Epithelial cell of prostate (primary cell): ENCODE results near the gene KCNQ1OT1.

Experiments
- DNase-seq: peaks from one replicate; pipeline ENCODE4 v3.0.0-alpha.2; 2011; ENCODE audit warnings: low read depth, low spot score
- H3K27ac ChIP-seq: fragments of 450-650 bp; 2 replicates; pipeline ENCODE4 v1.5.1; 2017; ENCODE audit warnings: mild to moderate bottlenecking

Gene KCNQ1OT1

DNA sequence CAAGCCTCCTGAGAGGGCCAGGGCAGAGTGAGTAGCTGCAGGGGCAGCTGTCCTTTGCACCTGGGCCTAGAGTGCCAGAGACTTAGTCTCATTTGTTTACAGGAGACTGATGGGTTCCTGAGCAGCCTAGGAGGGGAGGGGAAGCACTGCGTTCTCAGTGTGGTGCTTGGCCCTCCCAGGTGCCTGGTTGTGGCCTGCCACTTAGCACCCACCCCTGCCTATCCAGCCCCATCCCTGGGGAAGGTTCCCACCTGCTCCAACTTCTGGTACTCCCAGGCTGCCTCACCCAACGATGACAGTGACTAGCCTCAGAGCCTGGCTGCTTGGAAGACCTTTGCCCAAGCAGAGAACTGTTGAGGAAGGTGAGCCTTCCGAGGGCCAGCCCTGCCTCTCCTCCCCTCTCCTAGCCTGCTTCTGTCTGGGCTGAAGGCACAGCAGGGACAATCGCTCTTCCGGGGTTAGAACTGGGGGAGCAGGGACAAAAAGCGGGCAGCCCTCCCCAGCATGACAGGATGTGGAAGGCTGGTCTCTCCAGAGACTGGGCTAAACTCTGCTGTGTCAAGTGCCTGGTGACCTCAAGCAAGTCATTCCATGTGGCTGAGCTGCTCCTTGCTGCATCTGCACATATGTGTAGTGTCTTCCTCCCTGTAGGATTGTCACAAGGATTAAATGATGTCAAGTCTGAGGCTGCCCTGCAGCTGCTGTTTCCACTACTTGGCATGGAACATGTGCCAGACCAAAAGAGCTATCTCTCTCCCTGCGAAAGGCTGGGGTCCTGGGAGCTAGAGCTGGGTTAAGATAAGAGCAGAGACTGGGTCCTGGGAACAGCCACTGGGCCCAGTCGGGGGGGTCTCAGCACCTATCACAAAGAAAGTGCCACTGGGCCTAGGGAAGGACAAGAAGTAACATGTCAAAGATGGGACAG is 9.9 kb downstream of the KCNQ1OT1 start:
- no peak for DNase-seq
- no peak overlapping the region for H3K27ac ChIP-seq

DNA sequence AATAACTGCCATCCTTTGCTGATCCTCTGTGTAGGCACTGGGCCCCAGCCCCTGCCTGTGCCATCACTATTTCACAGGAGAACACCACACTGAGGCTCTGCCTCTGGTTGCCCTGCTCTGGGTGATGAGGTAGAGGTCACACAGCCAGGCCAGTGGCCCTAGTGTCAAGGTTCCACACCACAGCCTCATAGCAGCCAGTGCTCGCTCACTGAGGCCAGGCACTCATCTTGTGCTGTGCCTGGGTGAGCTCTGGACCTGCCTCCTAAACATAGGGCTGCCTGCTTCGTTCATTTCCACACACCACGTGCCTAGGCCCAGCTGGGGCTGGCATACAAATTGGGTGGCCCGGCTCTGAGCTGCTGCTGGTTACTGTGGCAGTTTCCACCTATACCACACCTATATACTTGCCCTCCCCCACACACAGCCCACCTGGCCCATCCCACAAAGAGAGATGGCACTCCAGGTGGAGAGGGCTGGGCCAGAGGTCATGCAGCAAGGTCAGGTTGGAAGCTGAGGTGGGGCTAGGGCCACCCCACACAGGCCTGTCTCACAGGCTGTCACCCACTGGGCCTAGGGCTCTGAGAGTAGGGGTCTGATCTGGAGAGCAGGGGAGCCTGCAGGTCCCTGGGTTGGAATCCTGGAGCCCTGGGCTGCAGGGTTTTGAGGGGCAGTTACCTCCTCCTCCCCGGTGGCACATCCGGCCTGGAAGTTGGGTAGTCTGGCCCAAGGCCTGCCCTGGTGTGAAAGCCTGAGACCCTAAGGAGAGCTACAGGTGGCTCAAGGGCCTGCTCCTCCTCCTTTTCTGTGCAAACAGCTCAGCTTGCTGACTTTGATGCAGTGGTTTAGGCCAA is 11.2 kb downstream of the KCNQ1OT1 start:
- DNase-seq = no peak
- H3K27ac ChIP-seq = no peak overlapping the region

DNA sequence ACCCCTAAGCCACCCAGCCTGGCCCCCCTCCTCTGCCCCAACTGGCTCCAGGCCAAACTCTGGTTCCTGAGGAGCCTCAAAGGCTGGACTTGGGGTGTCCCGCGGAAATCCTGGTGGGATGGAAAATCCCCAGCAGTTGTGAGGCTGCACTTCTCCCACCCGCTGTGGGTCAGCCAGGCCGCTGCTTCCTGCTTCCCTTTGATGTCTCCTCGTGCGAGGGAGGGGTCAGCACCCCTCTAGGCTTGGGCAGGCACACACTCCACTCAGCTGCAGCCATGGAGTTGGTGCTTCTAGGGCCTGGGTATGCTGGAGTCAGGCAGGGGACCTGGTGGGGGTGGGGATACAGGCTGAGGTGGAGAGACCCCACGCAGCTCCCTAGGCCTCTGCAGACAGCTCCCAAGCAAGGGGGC is 12.0 kb downstream of the KCNQ1OT1 start:
- DNase-seq = no peak
- no peak overlapping the region for H3K27ac ChIP-seq

DNA sequence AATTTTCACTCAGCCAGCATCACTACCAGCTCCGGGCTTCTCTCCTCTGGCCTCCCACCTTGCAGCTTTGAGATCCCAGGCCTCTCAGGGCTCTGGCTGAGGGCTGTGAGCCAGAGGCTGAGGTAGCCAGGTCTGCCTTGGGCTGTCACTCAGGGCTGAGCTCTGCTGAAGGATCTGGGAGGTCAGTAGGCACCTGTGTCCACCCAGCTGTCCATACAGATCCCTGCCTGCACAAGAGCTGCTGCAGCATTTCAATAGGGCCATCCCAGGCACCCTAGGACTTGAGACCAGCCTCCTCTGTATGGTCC is 12.6 kb downstream of the KCNQ1OT1 start:
- no peak for DNase-seq
- no peak overlapping the region for H3K27ac ChIP-seq

DNA sequence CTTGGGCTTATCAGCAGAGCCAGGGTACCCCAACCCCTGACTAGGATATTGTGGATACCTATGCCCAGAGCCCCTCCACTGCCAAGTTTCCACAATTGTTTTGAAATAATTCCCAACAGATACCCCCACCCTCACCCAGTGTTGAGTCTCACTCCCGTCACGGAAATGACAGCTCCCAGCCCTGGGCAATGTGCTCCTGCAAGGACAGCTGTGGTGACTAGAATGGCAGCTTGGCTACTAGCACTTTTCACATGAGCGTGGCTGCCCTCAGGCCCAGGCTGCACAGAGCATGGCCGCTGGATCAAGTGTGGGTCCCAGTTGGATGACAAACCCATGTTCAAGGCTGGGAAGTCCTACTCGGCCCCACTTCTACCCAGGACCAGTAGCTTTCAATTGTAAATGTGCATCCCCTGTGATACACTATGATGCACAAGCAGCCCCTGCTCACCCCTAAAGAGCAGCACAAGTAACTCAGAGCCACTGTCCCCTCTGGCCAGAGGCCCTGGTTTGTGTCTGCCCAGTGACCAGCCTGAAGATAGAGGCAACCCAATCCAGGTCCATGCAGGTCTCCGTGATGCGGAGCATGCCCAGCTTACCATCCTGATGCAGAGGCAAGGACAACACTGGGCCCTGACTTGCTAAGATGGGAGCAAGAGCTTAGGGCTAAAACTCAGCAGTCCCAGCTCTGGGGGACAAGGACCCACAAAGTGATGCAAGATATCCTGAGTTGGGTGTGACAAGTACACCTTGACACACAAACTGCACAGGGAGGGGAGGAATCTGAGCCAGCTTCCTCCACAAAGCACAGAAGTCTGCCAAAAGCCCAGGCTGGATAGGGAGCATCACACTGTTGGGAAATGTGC is 13.2 kb downstream of the KCNQ1OT1 start:
- DNase-seq = no peak
- no peak overlapping the region for H3K27ac ChIP-seq

DNA sequence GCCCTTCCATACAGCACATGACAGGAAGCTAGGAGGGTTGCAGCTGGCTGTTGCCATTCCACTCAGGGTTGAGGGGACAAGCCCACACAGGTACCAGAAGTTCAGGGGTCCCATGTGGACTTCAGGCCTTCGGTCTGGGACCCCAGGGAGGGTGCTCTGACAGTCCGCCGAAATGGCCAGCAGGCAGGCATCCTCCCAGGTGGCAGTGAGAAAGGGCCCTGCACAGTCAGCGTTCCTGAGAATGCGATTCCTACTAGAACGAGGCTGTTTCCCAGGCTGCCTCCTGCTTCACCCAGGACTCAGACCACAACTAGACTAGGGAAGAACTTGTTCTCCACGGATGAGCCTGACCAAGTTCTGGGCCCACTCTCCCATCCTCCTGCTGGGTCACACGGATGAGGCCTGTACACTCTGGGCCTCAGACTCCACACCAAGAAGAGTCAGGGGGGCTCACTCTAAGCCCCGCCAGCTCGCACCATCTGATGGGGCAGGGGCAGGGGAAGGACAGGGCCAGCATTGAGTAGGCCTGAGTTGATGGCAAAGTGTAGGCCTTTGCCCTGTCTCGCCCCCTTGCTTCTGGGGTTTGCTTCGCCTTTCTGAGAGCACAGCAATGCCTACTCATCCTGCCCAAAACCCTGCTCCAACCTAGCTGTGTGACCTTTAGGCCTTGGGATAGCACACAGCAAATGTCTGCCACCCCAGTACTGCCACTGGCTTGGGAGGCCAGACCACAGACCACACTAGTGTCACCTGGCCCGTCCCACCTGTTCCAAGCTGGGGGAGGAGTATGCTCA is 14.0 kb downstream of the KCNQ1OT1 start:
- no peak for DNase-seq
- no peak overlapping the region for H3K27ac ChIP-seq

DNA sequence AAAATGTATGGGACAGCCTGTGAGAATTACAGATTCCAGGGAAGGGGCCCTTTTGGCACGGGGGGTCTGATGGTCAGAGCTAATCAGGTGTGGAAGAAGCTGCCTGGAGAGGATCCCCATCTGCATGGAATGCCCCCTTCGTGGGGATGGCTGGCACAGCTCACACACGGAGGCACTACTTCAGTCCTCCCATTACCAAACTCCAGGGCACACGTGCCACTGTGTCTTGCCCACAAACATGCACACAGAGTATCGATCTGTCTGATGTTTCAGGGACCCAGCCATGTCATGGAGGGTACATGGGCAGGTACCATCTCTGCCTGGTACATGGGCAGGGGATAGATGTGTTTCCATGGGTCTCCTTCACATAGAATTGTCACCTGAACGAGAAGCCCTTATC is 14.7 kb downstream of the KCNQ1OT1 start:
- no peak for DNase-seq
- no peak overlapping the region for H3K27ac ChIP-seq

DNA sequence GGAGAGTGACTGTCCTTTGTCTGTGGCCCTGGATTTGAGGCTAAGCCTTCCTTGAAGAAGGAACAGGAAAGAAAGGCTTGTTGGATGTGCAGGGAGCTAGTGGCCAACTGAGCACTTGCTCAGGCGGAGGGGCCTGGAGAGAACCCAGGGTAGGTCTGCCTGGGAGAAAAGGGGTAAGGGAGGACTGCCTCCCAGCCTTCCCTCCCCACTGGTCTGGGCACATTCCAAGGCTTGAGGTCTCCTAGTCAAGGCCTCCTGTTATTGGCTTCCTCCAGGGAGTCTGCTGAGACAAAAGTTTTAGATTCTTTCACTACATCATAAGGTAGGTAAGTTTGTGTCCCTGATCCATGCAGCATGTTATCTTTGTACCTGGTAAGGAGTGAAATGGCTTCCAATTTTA is 15.2 kb downstream of the KCNQ1OT1 start:
- no peak overlapping the region for H3K27ac ChIP-seq
- DNase-seq = no peak

DNA sequence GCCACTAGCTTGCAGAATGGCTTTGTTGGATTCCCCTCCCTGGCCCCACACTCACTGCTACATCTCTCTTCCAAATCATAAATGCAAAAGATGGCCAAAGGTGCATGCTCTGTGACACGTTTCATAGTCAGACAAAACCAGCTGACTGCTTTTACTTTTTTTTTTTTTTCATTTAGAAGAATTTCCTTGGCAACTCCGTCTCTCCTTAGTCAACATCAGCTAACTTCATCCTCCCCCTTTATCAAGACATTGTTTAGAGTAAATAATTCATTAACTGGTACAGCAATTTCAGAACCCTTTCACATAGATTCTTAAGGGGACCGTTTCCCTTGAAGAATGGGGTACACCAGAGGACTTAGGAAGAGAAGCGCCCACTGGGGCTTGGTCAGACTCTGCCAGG is 16.0 kb downstream of the KCNQ1OT1 start:
- no peak overlapping the region for H3K27ac ChIP-seq
- no peak for DNase-seq

DNA sequence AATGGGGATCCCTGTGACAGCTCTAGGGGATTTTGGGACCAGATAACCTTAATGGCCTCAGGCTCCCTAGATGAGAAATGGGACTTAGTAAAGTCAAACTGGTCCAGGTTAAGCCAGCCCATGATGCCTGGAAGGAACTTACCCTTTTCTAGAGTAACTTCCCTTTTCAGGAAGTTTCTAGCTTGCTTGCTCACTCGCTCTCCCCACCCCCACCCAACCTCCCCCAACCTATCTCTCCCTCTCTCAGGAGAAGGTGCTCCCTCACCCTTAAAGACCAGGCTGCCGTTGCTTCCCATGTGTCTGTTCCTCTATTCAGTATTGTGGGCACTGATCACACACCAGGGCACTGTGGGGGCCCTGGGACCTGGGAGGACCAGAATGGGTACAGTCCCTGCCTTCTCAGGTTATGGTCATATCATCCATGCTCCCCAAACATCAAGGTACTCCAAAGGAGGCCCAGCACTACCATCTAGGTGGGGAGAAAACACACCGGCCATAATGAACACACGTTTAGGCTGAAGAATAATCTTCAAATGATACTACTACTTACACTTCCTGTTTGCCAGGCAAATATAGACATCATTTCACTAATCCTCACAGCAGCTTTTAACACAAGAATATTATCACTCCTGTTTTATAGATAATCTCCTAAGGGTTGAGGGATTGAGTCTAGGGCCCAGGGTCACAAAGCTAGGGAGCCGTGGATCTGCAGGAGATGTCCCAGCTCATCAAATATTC is 18.2 kb downstream of the KCNQ1OT1 start:
- no peak for DNase-seq
- no peak overlapping the region for H3K27ac ChIP-seq

DNA sequence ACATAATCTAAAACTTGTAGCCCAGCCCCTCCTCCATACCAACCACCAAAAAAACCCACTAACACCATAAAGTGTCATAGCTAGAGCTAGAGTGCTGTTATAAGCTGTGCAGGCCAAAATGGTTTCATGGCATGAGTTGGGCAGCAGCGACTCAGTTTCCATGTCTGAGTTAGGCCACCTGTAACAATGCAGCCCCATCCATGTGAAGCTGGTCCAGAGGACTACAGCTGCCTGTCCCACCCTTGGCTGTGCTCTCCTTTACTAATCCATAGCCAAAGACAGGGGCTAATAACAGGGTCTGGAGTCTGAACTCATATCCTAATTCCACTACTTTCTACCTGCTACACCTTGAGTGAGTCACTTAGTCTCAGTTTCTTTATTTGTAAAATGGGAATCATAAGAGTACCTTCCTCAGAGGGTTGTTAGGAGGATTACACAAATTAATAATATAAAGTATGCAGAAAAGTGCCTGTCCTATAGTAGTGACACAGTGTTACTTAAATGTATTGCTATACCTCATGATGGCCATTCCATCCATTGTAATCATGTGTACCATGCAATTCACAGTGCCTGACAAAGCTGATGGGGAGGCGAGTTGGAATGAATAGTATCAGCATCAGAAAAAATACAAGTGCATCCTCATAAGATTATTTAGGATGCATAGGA is 20.6 kb downstream of the KCNQ1OT1 start:
- DNase-seq = no peak
- H3K27ac ChIP-seq = no peak overlapping the region

DNA sequence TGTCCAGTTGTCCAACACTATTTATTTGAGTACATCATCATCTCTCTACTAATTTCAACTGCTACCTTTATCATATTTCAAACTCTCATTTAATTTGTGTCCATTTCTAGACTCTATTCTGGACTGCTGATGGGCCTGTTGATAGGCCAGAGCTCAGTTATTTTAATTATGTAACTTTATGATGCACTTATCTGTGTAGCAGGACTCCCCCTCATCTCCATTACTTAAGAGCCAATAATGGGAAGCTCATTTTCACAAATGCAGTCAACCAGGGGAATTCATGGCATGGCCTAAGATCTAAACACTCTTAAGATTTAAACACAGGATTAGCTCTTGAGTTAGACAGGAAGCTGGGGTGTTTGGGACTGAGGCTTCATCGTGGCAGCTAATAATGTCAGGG is 21.4 kb downstream of the KCNQ1OT1 start:
- no peak overlapping the region for H3K27ac ChIP-seq
- DNase-seq = no peak

DNA sequence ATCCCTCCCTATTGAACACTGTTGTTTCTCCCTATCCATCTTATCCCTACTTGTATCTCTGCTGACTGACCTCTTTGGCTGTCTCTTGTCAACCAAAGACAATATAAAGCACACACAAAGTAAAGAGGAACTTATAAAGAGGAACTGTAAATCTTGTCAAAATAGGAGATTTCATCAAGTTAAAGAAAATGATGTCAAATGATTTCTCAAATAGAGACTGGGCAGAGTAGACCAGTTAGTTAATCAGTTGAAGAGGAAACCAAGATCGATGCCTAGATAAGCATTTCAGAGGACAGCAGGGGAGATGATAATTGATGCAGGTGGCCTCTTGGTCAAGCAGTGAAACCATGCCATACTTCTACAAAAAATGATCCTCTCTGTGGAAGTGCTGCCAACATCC is 22.7 kb downstream of the KCNQ1OT1 start:
- DNase-seq = no peak
- H3K27ac ChIP-seq = no peak overlapping the region

DNA sequence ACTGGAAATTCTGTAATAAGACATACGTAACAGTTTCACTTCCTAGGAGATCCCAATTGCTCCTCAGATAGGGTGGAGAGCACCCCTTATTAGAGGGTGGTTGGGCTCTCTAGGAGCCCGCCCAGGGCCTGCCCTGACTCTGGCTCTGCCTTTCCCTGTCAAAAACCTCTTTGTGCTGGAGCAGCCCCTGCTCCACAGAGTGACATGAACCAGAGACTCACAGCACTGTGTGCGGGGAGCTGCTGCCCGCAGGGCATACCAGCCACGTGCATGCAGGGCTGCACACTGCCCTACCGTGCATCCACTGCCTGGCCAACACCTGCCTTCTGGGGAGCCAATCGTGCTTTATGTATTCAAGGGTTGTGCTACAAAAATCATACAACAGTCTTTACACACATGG is 24.3 kb downstream of the KCNQ1OT1 start:
- H3K27ac ChIP-seq = no peak overlapping the region
- DNase-seq = no peak

DNA sequence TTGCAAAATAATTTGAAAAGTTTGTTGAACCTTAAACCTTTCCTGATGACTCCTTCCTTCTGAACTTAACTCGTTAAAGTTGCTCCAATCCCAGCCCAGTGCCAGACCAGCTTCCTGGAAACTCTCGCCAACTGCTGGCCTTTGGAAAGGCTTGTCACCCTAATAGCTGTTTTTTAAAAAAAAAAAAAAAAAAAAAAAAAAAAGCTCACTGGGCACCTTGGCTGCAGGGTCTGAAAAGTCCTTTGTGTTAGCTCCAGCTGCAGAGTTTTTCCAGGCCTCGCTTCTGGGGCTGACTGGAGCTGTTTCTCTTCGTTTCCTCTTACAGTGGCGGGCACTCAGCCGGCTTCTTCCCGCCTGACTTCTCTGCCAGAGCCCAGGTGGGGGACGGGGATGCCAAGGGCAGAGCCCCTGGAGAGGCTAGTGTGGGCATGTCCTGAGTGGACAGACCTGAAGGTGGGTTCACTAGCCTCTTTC is 25.1 kb downstream of the KCNQ1OT1 start:
- no peak overlapping the region for H3K27ac ChIP-seq
- no peak for DNase-seq

DNA sequence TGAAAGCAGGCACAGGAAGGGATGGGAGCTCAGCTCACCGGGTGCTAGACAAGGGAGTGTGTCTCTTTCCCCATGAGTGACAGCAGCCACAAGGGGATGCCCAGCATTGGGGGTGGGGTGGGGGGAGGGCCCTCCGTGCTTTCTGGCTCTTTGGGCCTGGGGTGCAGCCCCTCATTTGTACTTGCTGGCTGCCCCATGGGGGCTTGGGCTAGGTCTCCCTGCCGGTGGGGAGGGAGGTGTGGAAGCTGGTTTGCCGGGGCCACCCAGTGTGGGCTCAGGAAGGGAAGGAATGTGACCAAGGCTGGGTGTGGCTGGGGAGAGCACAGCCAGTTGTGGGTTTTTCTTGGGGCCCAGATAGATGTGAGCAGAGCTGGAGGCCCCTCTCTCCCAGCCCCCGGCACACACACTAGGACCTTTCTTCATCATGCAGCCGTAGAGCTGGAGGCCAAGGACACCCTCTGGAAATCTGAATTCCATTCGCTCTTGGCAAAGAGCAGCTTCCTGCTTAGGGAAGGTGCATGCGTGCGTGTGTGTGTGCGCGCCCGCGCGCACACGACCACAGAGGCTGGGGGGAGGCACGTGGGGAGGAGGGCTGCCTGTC is 25.8 kb downstream of the KCNQ1OT1 start:
- no peak overlapping the region for H3K27ac ChIP-seq
- DNase-seq = no peak

DNA sequence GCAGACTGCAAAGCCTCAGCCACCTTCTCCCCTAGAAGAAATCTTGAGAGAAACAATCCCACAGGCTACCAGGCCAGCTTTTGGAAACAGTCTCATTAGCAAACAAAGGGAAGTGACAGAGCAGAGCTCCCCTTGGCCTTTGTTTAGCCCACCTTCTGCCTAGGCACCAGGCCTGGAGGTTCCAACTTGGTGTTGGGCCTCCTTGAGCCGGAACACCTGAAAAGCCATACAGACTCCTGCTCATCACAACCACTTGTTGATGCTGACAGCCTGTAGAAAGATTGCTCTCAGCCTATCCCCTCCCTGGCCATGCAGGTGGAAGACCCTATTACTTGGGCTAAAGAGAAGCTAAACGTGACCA is 26.6 kb downstream of the KCNQ1OT1 start:
- DNase-seq = no peak

DNA sequence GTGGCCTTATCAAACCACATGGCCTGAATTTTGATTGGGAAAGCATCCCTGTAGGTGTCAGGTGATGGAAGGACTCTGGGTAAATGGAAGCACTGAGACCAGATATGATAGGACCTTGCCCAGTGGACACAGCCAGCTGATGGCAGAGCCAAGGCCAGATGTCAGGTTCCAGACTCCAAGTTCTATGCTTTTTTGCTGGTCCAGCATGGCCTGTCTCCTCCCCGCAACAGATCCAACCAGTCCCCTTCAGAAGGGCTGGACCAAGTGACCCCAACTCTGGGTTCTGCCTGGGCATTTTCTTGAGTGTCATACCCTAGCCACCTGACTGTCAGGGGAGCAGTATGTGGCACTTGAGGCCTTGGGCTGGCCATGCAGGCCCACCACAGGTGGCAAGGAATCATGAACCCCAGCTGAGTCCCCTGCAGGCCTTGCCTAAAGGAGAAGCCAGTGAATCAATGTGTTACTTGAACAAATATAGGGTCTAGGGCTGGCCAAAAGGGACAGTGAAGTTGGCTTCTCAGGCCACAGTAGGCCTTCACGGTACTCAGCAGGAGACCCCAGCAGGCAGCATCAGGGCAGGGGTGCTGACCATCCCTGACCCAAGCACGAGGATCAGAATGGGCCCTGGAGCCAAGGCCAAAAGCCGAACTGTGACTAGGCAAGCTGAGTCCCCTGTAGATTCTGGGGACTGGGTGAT is 27.1 kb downstream of the KCNQ1OT1 start:
- DNase-seq = no peak
- H3K27ac ChIP-seq = no peak overlapping the region

More for the DNA sequence above, 26.6 kb downstream of the KCNQ1OT1 start:
- H3K27ac ChIP-seq = no peak overlapping the region
